HG02623 (cell line): Measurements from ENCODE around the gene NPLOC4.

Experiments used
- ATAC-seq: cut with Tn5 transposase; IDR thresholded peaks from one replicate; pipeline ENCODE4 v1.9.1; 2021; ENCODE audit warnings: moderate library complexity; ENCODE audit not compliant: unreplicated experiment

NPLOC4 gene

DNA sequence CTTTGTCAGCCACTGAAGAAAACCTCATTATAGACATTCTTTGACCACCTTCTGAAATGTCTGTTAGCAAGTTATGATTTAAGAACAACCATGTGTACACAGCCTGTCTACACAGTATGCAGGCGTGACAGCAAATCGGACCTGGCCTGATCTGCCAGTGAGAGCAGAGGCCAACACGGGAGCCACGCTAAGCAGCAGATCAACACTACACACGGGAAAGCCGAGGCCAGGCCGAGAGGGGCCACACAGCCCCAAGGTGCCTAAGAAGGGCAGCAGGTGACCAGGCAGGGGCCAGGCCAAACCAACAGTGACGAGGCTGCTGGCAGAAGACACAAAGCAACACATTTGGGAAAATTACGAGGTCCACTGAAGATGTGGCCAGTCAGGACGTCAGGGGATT is 68.5 kb downstream of the NPLOC4 start:
- no peak for ATAC-seq

- no peak for ATAC-seq
These were observed 69.7 kb downstream of the NPLOC4 start for GRCh38 chr17:81567191-81567590.

- ATAC-seq = no peak
These were observed 70.3 kb downstream of the NPLOC4 start for GRCh38 chr17:81566461-81567126.

DNA sequence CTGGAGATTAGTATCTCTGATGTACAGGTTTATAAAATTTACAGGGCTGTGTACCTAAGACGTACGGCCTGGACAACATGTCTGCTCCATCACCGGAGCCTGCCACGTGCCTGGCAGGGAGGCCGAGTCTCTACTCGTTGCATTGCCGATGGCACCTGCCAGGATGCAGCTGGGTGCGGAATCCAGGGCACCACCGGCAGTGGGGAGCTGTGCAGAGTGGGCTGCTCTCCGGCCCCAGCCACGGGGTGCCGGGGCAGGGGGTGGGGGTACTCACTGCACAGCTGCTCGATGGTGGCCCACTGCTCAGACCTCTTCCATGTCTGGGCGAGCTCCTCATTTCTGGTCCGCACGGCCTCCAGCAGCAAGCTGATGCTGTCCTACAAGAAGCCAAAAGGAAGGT is 71.7 kb downstream of the NPLOC4 start:
- ATAC-seq = no peak

DNA sequence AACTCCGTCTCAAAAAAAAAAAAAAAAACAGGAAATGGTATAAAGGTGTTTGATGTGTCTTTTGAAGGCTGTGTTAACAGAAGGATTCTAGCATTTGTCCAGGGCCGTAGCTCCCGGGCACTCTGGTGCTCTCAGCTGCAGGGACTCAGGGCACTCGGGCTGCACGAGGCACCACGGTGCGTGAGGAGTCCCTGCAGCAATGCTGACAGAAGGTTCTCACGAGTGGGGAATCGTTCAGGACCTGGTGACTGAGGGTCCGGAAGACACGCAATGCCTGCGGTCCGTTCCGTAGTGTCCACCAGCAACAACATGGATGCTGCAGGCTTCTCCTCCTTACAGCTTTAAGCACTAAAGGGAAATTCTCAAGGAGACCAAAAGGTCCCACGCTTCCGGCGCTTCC is 72.1 kb downstream of the NPLOC4 start:
- no peak for ATAC-seq

DNA sequence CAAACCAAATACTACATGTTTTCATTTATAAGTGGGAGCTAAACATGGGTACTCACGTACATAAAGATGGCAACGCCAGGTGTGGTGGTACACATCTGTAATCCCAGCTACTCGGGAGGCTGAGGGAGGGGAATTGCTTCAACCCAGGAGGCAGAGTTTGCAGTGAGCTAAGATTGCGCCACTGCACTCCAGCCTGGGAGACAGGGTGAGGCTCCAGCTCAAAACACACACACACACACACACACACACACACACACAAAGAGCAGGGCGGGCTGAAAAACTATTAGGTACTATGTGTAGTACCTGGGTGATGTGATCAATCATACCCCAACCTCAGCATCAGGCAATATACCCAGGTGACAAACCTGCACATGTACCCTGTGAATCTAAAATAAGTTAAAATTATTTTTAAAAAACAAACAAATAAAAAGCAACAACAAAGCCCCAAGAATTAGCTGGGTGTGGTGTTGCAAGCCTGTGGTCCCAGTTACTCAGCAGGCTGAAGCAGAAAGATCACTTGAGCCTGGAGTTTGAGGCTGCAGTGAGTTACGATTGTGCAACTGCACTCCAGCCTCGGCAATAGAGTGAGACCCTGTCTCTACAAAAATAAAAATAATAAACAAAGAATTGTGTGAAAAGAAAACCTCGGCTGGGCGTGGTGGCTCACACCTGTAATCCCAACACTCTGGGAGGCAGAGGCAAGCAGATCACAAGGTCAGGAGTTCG is 72.9 kb downstream of the NPLOC4 start:
- no peak for ATAC-seq

- no peak for ATAC-seq
These were observed 75.4 kb downstream of the NPLOC4 start for GRCh38 chr17:81561494-81561885.

- no peak for ATAC-seq
These were observed 77.7 kb downstream of the NPLOC4 start for GRCh38 chr17:81558941-81559806.

DNA sequence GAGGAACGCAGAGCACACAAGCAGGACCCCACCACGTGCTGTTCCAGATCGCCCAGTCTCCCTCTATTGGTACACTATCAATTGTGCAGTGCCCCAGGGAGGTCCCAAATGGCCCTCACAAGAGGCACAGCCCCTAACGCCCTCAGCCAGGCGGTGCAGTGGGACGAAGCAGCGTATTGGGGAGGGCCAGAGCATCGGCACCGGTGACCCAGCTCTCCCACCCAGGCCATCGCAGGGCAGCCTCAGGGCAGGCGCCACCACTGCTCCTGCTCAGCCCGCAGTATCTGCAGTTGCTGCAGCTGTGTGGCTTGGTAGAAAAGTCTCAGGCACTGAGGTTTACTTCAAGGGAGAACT is 78.8 kb downstream of the NPLOC4 start:
- no peak for ATAC-seq

GRCh38 chr17:81557276-81558114 is 79.4 kb downstream of the NPLOC4 start:
- ATAC-seq = no peak

GRCh38 chr17:81556863-81557262 is 80.0 kb downstream of the NPLOC4 start:
- ATAC-seq = no peak

- ATAC-seq = no peak
These were observed 80.7 kb downstream of the NPLOC4 start for GRCh38 chr17:81556175-81556691.

- ATAC-seq = peak; percentile 2
These were observed 83.2 kb downstream of the NPLOC4 start for GRCh38 chr17:81553616-81554181.

DNA sequence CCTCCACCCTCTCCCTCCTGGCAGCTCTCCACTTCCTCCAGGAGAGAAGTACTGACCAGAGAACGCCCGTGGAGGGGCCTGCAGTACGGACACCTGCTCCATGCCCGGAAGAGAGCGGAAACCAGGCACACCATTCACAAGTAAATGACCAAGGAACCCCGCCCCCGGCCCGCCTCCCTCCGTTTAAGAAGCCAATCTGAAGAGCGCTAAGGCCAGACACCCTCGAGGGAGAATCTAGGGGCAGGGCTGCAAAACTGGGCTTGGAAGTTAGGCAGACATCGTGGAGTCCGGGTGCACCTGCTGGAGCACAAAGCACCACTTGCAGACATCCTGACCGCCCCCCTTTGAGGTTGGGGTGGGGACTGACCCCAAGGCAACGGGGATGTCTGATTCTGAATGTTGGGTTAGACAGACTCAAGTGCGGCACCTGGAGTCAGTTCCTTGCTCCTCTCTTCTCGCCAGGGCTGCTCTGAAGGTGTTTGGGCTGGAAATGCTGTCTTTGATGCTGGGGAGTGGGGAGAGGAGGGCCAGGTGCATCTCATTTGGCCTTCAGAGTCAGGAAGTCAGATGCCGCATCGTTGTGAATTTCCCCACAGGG is 83.8 kb downstream of the NPLOC4 start:
- peak; percentile 32 for ATAC-seq

DNA sequence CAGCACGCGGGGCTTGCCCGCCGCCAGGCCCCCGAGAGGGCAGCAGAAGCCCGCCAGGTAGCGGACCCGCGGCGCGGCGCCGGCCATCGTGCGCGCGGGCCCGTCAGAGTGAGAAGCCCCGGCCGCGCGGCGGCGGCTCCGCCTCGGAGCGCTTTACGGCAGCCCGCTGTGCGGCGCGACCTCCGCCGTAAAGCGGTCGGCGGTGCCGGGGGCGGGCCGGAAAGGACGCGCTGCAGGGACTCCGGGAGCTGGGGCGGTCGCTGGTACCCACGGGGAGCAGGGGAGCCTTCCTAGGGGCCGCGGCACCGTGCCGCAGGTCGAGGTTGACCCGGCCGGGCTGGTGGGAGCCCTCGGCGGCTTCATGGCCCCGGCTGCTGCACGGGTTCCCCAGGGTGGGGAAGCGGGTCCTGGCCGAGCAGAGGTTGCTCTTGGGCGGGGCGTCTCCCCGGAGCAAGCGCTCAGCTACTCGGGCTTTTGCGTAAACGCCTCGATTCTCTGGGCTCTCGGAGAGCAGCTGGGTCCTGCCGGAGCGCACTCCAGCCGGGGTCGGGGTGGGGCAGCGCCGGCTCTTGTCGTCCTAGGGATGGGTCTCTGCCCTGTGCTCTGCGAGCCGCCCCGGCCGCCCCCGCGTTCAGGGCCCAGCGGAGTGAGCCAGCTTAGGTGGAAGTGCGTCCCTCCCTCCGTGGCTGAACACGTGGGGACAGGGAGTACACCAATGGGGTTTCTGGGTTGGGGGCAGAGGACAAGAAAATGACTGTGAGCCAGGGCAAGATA is 84.5 kb downstream of the NPLOC4 start, which contains the start of gene FAAP100:
FAAP100 (minus strand) TSS at position 110 of the 774 bp plus-strand sequence; CDS start at position 87, 23 bp downstream.
- peak; percentile 46 for ATAC-seq

DNA sequence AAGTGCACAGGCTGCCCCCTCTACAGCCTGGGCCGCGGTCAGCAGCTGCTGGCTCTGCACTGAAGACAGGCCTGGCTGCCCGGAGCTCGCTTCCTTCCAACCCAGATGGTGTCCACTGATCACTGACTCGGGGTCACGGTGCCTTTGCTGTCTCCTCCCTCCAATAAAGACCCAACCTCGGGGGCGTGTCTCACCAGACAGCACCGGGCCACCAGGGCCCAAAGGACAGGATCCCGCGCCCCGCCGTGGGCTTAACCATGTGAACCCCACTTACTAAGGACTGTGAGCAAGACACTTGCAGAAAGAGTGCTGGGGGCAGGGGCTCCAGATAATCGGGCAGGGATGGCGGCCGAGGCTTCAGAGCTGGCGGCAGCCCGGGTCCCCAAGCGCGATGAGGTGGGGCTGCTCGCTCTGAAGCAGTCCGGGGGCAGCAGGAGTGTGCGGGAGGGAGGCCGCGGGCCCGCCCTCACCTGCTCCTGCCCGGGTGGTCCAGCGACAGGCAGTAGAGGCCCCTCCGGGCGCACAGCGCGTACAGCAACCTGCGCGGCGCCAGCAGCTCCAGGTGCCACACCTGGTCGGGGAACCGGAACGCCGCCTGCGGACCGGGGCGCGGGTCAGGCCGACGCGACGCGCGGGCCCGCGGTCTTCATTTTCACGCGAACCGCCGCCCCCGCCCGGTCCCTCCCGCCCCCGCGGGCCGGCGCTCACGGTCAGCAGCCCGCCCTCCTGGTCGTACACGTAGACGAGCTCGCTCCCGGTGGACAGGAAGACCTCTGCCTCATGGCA is 85.3 kb downstream of the NPLOC4 start:
- ATAC-seq = peak; percentile 9

DNA sequence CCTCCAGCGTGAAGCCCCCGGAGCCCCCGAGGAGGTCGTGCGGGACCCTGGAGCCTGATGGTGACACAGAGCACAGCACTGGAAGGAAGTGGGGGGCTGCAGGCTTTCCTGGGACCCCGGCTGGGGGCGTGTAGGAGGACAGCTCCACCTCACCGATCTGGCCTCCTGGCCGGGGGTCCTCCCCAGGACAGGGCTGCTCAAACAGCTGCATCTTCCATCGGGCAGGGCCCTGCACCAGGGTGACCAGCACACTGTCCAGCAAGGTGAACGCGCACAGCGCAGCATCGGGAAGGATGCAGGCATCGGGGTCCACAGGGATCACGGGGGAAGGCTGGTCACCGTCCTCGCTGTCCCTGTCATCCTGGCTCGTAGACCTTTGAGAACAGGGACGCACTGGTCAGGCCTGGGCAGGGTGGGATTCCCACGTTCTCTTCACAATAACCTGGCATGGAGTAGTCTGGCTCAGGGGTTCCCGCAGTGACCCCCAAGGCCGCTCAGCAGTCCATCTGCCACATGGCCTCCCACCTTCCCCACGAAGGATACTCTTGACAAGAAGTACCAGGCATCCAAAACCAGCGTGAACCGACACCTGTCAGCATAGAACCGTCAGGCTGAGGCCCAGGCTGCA is 86.0 kb downstream of the NPLOC4 start:
- ATAC-seq = no peak

GRCh38 chr17:81550285-81550684 is 86.6 kb downstream of the NPLOC4 start:
- ATAC-seq = no peak
